Tibial artery (tissue), 4 donors: ENCODE data around the gene PDE8B.

Source experiments
- DNase-seq, 2 donors: peaks; one replicate each; pipeline ENCODE4 v3.0.0-alpha.2; 2019
- H3K27ac ChIP-seq, 2 donors: fragments of 200-600 bp; sonication (generic) in 1 of 2; 1 replicate in 1 of 2; 2 replicates in 1 of 2; pipeline ENCODE4 v1.5.1; 2018 to 2019; ENCODE audit warnings: mild to moderate bottlenecking in 1 of 2
- H3K27me3 ChIP-seq, 2 donors: fragments of 200-600 bp; sonication (generic) in 1 of 2; one replicate each; pipeline versions ENCODE4 v1.5.1 to v1.6.0; 2016 to 2019
- H3K36me3 ChIP-seq, 3 donors: fragments of 200-600 bp; sonication (generic) in 2 of 3; one replicate each; pipeline ENCODE4 v1.5.1; 2016 to 2019; ENCODE audit warnings: mild to moderate bottlenecking in 2 of 3
- H3K4me1 ChIP-seq, 4 donors: fragments of 200-600 bp; sonication (generic) in 2 of 4; 1 replicate in 3 of 4; 2 replicates in 1 of 4; pipeline ENCODE4 v1.5.1; 2016 to 2019
- H3K4me3 ChIP-seq, 2 donors: fragments of 200-600 bp; sonication (generic) in 1 of 2; 1 replicate in 1 of 2; 2 replicates in 1 of 2; pipeline ENCODE4 v1.5.1; 2018 to 2019; ENCODE audit warnings: mild to moderate bottlenecking in 2 of 2
- H3K9me3 ChIP-seq, 3 donors: fragments of 200-600 bp; sonication (generic) in 1 of 3; one replicate each; pipeline ENCODE4 v1.5.1; 2016 to 2019
- CTCF ChIP-seq, 2 experiments: fragments of 200-600 bp in 1 of 2; fragments of 450-650 bp in 1 of 2; IDR thresholded peaks; one replicate each; pipeline ENCODE4 v1.5.1; 2017 to 2019; ENCODE audit warnings: antibody characterized with exemption in 2 of 2, mild to moderate bottlenecking in 1 of 2, moderate library complexity in 1 of 2
- intact Hi-C: fragments of 100-400 bp; cut with DNase I; formaldehyde crosslinking; loops from one replicate; pipeline ENCODE4 v1.15.0; 2023; ENCODE audit warnings: low total_unique reads

PDE8B gene

GRCh38 chr5:77174526-77174925 lies 36.0 kb upstream of the PDE8B start:
- intact Hi-C loops = no loop called here
- peaks cover 0 to 46% (median 4%) of the 10 kb centered on the region in 4 donors for H3K4me1 ChIP-seq
- no peak overlapping the region for H3K4me3 ChIP-seq
- H3K9me3 ChIP-seq = no peaks in the 10 kb centered on the region
- no peak overlapping the region for H3K27ac ChIP-seq
- TF ChIP-seq CTCF (IDR thresholded peaks at IDR 0.05) = no peak
- DNase-seq = no peak
- no peaks in the 10 kb centered on the region for H3K36me3 ChIP-seq
- H3K27me3 ChIP-seq = no peaks in the 10 kb centered on the region

GRCh38 chr5:77175231-77175630 lies 35.2 kb upstream of the PDE8B start:
- Histone ChIP-seq H3K27ac (no peak overlapping the region), H3K4me1 (peaks cover 0 to 47% (median 6%) of the 10 kb centered on the region in 4 donors), H3K9me3 (no peaks in the 10 kb centered on the region), H3K4me3 (no peak overlapping the region), H3K36me3 (no peaks in the 10 kb centered on the region), H3K27me3 (no peaks in the 10 kb centered on the region)
- no peak for TF ChIP-seq CTCF (IDR thresholded peaks at IDR 0.05)
- intact Hi-C loops = no loop called here
- no peak for DNase-seq

GRCh38 chr5:77176429-77176828 lies 34.1 kb upstream of the PDE8B start:
- no peak for TF ChIP-seq CTCF (IDR thresholded peaks at IDR 0.05)
- no peak for DNase-seq
- no peaks in the 10 kb centered on the region for H3K27me3 ChIP-seq

GRCh38 chr5:77177576-77177975 lies 32.9 kb upstream of the PDE8B start:
- Histone ChIP-seq H3K4me3 (no peak overlapping the region), H3K27me3 (no peaks in the 10 kb centered on the region), H3K4me1 (peaks cover 0 to 48% (median 18%) of the 10 kb centered on the region in 4 donors), H3K9me3 (no peaks in the 10 kb centered on the region), H3K36me3 (no peaks in the 10 kb centered on the region), H3K27ac (no peak overlapping the region)
- DNase-seq = no peak
- TF ChIP-seq CTCF (IDR thresholded peaks at IDR 0.05) = no peak
- intact Hi-C loops = no loop called here

More at GRCh38 chr5:77176429-77176828, 34.1 kb upstream of the PDE8B start:
- H3K4me3 ChIP-seq = no peak overlapping the region
- H3K4me1 ChIP-seq = peaks cover 0 to 48% (median 11%) of the 10 kb centered on the region in 4 donors
- H3K27ac ChIP-seq = no peak overlapping the region
- no peaks in the 10 kb centered on the region for H3K36me3 ChIP-seq
- H3K9me3 ChIP-seq = no peaks in the 10 kb centered on the region
- intact Hi-C loops = no loop called here

- intact Hi-C loops = no loop called here
- Histone ChIP-seq H3K27me3 (no peaks in the 10 kb centered on the region), H3K9me3 (no peaks in the 10 kb centered on the region), H3K36me3 (no peaks in the 10 kb centered on the region), H3K4me1 (peaks cover 0 to 37% (median 16%) of the 10 kb centered on the region in 4 donors), H3K27ac (peak overlapping the region; percentile 67 to 81), H3K4me3 (peak overlapping the region; percentile 54 to 61)
- DNase-seq = peak; percentile 25 to 87
- TF ChIP-seq CTCF (IDR thresholded peaks at IDR 0.05) = no peak
These were observed 30.1 kb upstream of the PDE8B start for GRCh38 chr5:77180167-77181081.
